ENCODE measurements around the gene SPTBN5.

SPTBN5 gene

DNA sequence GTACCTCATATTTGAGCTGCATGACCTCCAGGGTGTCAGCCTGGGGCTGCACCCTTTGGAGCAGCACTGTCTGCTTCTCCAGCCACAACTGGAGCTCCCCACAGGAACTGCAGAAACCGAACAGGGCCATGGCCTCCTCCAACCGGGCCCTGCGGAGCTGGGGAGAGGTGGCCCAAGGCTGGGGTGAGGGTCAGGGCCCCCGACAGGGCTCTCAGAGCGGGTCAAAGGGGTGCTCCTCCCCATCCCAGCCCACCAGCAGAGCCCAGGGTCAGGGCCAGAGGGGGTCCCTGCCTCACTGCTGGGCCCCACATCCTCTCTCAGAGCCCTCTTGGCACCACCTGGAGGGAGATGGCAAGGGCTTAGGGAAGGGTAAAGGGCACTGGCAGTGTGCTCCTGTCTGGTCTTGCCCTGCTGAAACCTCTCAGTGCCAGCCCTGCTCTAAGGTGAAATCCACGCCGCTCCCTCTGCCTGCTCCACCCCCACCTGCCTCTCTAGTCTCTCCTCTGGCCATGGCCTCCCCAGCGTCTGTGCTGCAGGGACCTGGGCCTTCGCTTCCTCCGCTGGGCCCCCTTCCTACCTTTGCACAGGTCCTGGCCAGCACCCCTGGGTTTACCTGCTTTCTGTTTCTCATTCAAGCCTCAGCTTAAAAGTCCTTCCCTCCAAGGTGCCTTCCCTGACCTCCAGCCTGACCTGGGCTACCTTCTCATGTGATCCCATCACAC lies 13.5 kb downstream of the SPTBN5 start:
- TF ChIP-seq, protein P1, sequence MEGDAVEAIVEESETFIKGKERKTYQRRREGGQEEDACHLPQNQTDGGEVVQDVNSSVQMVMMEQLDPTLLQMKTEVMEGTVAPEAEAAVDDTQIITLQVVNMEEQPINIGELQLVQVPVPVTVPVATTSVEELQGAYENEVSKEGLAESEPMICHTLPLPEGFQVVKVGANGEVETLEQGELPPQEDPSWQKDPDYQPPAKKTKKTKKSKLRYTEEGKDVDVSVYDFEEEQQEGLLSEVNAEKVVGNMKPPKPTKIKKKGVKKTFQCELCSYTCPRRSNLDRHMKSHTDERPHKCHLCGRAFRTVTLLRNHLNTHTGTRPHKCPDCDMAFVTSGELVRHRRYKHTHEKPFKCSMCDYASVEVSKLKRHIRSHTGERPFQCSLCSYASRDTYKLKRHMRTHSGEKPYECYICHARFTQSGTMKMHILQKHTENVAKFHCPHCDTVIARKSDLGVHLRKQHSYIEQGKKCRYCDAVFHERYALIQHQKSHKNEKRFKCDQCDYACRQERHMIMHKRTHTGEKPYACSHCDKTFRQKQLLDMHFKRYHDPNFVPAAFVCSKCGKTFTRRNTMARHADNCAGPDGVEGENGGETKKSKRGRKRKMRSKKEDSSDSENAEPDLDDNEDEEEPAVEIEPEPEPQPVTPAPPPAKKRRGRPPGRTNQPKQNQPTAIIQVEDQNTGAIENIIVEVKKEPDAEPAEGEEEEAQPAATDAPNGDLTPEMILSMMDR (IDR thresholded peaks at IDR 0.05; ENCODE audit: low read depth, low read length, poor library complexity, severe bottlenecking): no peak
- no peak for TF ChIP-seq EZH2phosphoT487 (IDR thresholded peaks at IDR 0.05; ENCODE audit: borderline replicate concordance, low read length)
- no peaks in the 10 kb centered on the region for H3K9me2 ChIP-seq (replicated peaks; ENCODE audit: control insufficient read depth, low read length)
- H3K79me2 ChIP-seq (ENCODE audit: control insufficient read depth, low read length): no peaks in the 10 kb centered on the region
- no peaks in the 10 kb centered on the region for H3K27me3 ChIP-seq (ENCODE audit: control insufficient read depth, low read length)
- H4K20me1 ChIP-seq (ENCODE audit: control insufficient read depth, insufficient read depth, low read depth, low read length): no peaks in the 10 kb centered on the region
- H3K4me2 ChIP-seq (ENCODE audit: low read length): no peak overlapping the region
- no peak overlapping the region for H3K4me3 ChIP-seq (ENCODE audit: low read length)
- H3K9me3 ChIP-seq (ENCODE audit: control insufficient read depth, insufficient read depth, low read length): no peaks in the 10 kb centered on the region
- no peaks in the 10 kb centered on the region for H3K36me3 ChIP-seq (ENCODE audit: control insufficient read depth, low read length)
- 0 out of 2 replicates have a peak, but pooled peaks cover 2% of the 10 kb centered on the region for H3F3A ChIP-seq (ENCODE audit: control insufficient read depth, insufficient read depth)
- H3K27ac ChIP-seq (ENCODE audit: low read depth, low read length): no peak overlapping the region
- H3K4me1 ChIP-seq (ENCODE audit: control insufficient read depth, low read length): peaks cover 27% of the 10 kb centered on the region

DNA sequence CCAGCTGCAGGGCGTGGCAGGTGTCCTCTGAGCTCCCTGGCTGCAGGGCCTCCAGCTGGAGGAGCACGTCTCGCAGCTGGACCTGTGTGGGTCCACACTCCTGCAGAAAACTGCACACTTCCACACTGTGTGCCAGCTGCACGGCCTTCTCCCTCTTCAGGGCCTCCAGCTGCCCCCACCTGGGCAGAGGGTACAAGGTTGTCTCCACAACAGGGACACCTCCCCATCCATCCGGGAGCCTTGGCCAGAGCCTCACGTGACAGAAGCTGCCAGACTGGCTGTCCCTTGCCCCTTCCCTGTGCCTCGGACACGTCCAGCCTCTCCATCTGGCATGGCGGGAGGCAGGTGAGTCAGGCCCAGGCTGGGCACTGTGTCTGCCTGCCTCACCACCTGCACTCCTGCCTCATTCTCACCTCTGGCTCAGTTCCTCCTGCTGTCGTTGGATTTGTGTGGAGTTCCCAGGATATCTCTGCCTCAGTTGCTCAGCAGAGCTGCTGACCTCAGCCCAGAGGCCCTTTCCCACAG lies 14.5 kb downstream of the SPTBN5 start:
- H3K9me3 ChIP-seq (ENCODE audit: control insufficient read depth, insufficient read depth, low read length): no peaks in the 10 kb centered on the region
- H3K79me2 ChIP-seq (ENCODE audit: control insufficient read depth, low read length): no peaks in the 10 kb centered on the region
- H4K20me1 ChIP-seq (ENCODE audit: control insufficient read depth, insufficient read depth, low read depth, low read length): no peaks in the 10 kb centered on the region
- TF ChIP-seq, protein P1 (IDR thresholded peaks at IDR 0.05; ENCODE audit: low read depth, low read length, poor library complexity, severe bottlenecking): no peak
- H3K27ac ChIP-seq (ENCODE audit: low read depth, low read length): no peak overlapping the region
- no peaks in the 10 kb centered on the region for H3K9me2 ChIP-seq (replicated peaks; ENCODE audit: control insufficient read depth, low read length)
- H3K4me3 ChIP-seq (ENCODE audit: low read length): no peak overlapping the region
- peaks cover 29% of the 10 kb centered on the region for H3K4me1 ChIP-seq (ENCODE audit: control insufficient read depth, low read length)
- H3K27me3 ChIP-seq (ENCODE audit: control insufficient read depth, low read length): no peaks in the 10 kb centered on the region
- H3K36me3 ChIP-seq (ENCODE audit: control insufficient read depth, low read length): no peaks in the 10 kb centered on the region
- H3F3A ChIP-seq (ENCODE audit: control insufficient read depth, insufficient read depth): 0 out of 2 replicates have a peak, but pooled peaks cover 2% of the 10 kb centered on the region
- H3K4me2 ChIP-seq (ENCODE audit: low read length): no peak overlapping the region

DNA sequence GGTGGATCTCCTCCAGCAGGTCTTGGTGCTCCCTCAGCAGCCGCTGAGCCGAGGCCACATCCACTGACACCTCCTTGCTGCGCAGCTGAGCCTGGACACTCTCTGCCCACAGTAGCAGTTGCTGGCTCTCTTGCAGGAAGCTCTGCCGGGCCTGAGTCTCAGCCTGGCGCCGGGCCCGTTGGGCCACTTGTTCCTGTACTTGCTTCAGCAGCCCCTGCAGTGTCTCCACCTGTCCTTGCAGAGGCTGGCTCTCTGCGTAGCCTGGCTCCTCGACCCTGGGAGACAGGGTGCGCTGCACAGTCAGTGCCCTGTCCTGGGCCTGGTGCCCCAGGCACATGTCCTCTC lies 15.5 kb downstream of the SPTBN5 start:
- H4K20me1 ChIP-seq (ENCODE audit: control insufficient read depth, insufficient read depth, low read depth, low read length): no peaks in the 10 kb centered on the region
- no peaks in the 10 kb centered on the region for H3K27me3 ChIP-seq (ENCODE audit: control insufficient read depth, low read length)
- H3K4me2 ChIP-seq (ENCODE audit: low read length): no peak overlapping the region
- no peaks in the 10 kb centered on the region for H3K9me3 ChIP-seq (ENCODE audit: control insufficient read depth, insufficient read depth, low read length)
- H3F3A ChIP-seq (ENCODE audit: control insufficient read depth, insufficient read depth): 0 out of 2 replicates have a peak, but pooled peaks cover 2% of the 10 kb centered on the region
- H3K79me2 ChIP-seq (ENCODE audit: control insufficient read depth, low read length): no peaks in the 10 kb centered on the region
- no peaks in the 10 kb centered on the region for H3K36me3 ChIP-seq (ENCODE audit: control insufficient read depth, low read length)
- TF ChIP-seq, protein P1 (IDR thresholded peaks at IDR 0.05; ENCODE audit: low read depth, low read length, poor library complexity, severe bottlenecking): no peak
- TF ChIP-seq EZH2phosphoT487 (IDR thresholded peaks at IDR 0.05; ENCODE audit: borderline replicate concordance, low read length): no peak
- H3K4me3 ChIP-seq (ENCODE audit: low read length): no peak overlapping the region
- H3K9me2 ChIP-seq (replicated peaks; ENCODE audit: control insufficient read depth, low read length): no peaks in the 10 kb centered on the region
- H3K27ac ChIP-seq (ENCODE audit: low read depth, low read length): no peak overlapping the region
- H3K4me1 ChIP-seq (ENCODE audit: control insufficient read depth, low read length): peaks cover 26% of the 10 kb centered on the region

Measured in DOHH2 (cell line).